Activated CD8-positive, alpha-beta T cell treated with anti-CD3 and anti-CD28 coated beads, Interleukin-2, amount 10 ng/mL, durations not matched to agents 7 days and 5 days (primary cell): ENCODE data around the gene TBC1D5. TPM values are rescaled to one million over a fixed set of nuclear protein-coding genes. Genes with fewer than 3 reads are reported as not detected.

Experiments
- ATAC-seq: fragments of 150-1000 bp; cut with Tn5 transposase; one replicate; pipeline ENCODE4 v1.10.0; 2021; ENCODE audit warnings: moderate library complexity
- CTCF ChIA-PET: fragments of 350-600 bp; sonication (Branson Sonifier 250); formaldehyde crosslinking; loops from one replicate; lab custom pipeline; 2021; ENCODE audit warnings: antibody characterized with exemption; lab: Charles Lee
- POLR2A ChIA-PET: fragments of 350-600 bp; sonication (Branson Sonifier 250); formaldehyde crosslinking; loops from one replicate; lab custom pipeline; 2021; ENCODE audit warnings: antibody characterized with exemption; lab: Charles Lee
- DNase-seq: peaks from one replicate; pipeline ENCODE4 v3.0.0-alpha.2; 2020
- H3K27ac Mint-ChIP-seq: one replicate; pipeline ENCODE4 v1.8.0; 2021; ENCODE audit warnings: mild to moderate bottlenecking, mixed read lengths
- H3K27me3 Mint-ChIP-seq: one replicate; pipeline ENCODE4 v1.8.0; 2021; ENCODE audit warnings: low read depth, mixed read lengths
- H3K36me3 Mint-ChIP-seq: one replicate; pipeline ENCODE4 v1.8.0; 2021; ENCODE audit warnings: low read depth, mixed read lengths
- H3K4me1 Mint-ChIP-seq: one replicate; pipeline ENCODE4 v1.8.0; 2021; ENCODE audit warnings: low read depth, mixed read lengths
- H3K4me3 Mint-ChIP-seq: one replicate; pipeline ENCODE4 v1.8.0; 2021; ENCODE audit warnings: mild to moderate bottlenecking, mixed read lengths
- H3K9me3 Mint-ChIP-seq: one replicate; pipeline ENCODE4 v1.8.0; 2022; ENCODE audit warnings: mixed read lengths; ENCODE audit not compliant: insufficient read depth
- total RNA-seq, 2 experiments: library from RNA; stranded (reverse); gene quantifications; one replicate each; pipeline ENCODE4 v1.2.3, GENCODE V29; 2021

Gene TBC1D5
- total RNA-seq, 2 experiments from 2014 or later = 51.2 to 52.8 TPM

DNA sequence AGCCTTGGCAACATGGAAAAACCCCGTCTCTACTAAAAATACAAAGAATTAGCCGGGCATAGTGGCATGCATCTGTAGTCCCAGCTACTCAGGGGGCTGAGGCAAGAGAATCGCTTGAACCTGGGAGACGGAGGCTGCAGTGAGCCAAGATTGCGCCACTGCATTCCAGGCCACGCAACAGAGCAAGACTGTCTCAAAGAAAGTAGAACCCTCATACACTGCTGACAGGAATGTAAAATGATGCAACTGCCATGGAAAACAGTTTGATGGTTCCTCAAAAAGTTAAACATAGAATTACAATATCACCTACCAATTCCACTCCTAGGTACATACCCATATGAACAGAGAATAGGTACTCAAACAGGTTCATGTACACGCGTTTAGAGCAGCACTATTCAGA is 158.9 kb downstream of the TBC1D5 start:
- no peaks in the 10 kb centered on the region for H3K27me3 Mint-ChIP-seq
- peaks cover 6% of the 10 kb centered on the region for H3K4me1 Mint-ChIP-seq
- POLR2A ChIA-PET = no interaction called here
- CTCF ChIA-PET = no interaction called here
- H3K4me3 Mint-ChIP-seq = no peak overlapping the region
- DNase-seq (no peak), ATAC-seq (no peak)
- H3K27ac Mint-ChIP-seq = no peak overlapping the region
- peaks cover 5% of the 10 kb centered on the region for H3K36me3 Mint-ChIP-seq
- no peaks in the 10 kb centered on the region for H3K9me3 Mint-ChIP-seq

DNA sequence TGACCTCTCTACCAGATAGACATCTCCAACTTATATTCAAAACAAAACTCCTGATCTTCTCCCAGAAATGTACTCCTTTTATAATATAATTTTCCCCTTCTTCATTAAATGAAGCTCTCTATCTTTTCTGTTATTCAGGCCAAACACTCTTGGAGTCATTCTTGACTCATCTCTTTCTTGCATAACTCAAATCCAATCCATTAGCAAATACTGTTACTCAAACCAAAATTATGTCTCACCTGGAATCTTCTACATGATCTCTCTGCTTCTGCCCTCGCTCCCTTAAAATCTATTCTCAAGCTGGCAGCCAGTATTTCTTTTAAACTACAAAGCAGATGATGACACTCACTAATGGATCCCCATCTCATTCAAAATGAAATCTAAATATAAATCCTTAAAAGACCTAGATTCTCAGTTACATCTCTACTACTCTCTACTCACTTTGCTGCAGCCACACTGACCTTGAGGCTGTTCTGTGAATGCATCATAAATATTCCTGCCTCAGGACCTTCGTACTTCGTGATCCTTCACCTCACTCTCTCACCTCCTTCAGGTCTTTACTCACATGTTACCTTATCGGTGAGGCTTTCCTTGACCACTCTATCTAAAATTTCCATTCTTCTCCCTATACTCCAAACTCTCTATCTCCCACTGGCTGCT is 160.9 kb downstream of the TBC1D5 start:
- ChIA-PET CTCF (no interaction called here), POLR2A (no interaction called here)
- H3K4me1 Mint-ChIP-seq = peaks cover 6% of the 10 kb centered on the region
- no peak overlapping the region for H3K27ac Mint-ChIP-seq
- no peaks in the 10 kb centered on the region for H3K27me3 Mint-ChIP-seq
- ATAC-seq (no peak), DNase-seq (no peak)
- no peaks in the 10 kb centered on the region for H3K9me3 Mint-ChIP-seq
- no peak overlapping the region for H3K4me3 Mint-ChIP-seq
- H3K36me3 Mint-ChIP-seq = peaks cover 5% of the 10 kb centered on the region

DNA sequence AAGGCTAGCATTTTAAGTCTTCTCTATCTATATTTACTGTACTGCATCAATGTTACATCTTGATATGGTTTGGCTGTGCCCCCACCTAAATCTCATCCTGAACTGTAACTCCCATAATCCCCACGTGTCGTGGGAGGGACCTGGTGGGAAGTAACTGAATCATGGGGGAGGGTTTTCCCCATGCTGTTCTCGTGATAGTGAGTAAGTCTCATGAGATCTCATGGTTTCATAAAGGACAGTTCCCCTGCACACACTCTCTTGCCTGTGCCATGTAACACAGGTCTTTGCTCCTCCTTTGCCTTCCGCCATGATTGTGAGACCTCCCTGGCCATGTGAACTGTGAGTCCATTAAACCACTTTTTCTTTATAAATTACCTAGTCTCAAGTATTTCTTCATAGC is 161.5 kb downstream of the TBC1D5 start:
- no peak overlapping the region for H3K4me3 Mint-ChIP-seq
- POLR2A ChIA-PET = no interaction called here
- CTCF ChIA-PET = no interaction called here
- no peaks in the 10 kb centered on the region for H3K27me3 Mint-ChIP-seq
- H3K9me3 Mint-ChIP-seq = no peaks in the 10 kb centered on the region
- H3K27ac Mint-ChIP-seq = no peak overlapping the region
- H3K4me1 Mint-ChIP-seq = peaks cover 4% of the 10 kb centered on the region
- DNase-seq (no peak), ATAC-seq (no peak)
- peaks cover 5% of the 10 kb centered on the region for H3K36me3 Mint-ChIP-seq

DNA sequence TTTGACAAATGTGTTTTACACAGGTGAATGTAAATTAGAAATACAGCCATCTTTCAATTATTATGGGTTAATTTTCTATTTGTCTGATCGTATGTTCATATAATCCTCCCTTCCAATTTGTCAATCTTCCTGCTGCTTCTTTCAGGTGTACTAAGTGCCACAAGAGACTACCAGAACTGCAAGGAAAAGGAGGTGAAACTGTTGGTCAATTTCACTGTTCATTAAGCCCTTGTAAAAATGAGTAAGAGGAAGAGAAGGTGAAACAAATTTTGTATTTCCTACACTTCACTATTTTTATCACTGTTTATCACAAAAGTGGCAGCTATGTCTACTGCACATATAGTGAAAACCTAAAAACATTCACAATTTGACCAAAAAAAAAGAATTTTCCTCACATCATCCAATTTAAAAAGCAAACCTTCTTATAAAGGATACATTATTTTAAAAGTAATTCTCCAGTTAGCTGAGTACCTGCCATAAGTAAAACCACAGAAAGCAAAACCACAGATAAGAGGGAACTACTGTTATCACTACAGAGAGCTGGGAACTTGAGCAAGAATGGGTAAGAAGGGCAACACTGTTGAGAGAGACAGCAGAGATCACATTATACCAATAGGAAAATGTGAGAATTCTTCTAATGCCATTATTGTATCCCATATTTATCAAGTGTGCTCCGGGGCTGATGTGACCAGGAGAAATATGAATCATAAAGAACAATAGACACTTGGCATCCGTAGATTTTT is 163.0 kb downstream of the TBC1D5 start:
- CTCF ChIA-PET = no interaction called here
- H3K4me1 Mint-ChIP-seq = peaks cover 4% of the 10 kb centered on the region
- POLR2A ChIA-PET = interaction anchor here (1.2 kb wide), 1 partner anchor 195 kb away, joined by 5 read pairs; no protein-coding TSS in a partner anchor
- H3K27ac Mint-ChIP-seq = no peak overlapping the region
- DNase-seq = no peak
- H3K36me3 Mint-ChIP-seq = peaks cover 5% of the 10 kb centered on the region
- no peak overlapping the region for H3K4me3 Mint-ChIP-seq
- H3K27me3 Mint-ChIP-seq = no peaks in the 10 kb centered on the region
- H3K9me3 Mint-ChIP-seq = no peaks in the 10 kb centered on the region
- peak; percentile 64 for ATAC-seq

DNA sequence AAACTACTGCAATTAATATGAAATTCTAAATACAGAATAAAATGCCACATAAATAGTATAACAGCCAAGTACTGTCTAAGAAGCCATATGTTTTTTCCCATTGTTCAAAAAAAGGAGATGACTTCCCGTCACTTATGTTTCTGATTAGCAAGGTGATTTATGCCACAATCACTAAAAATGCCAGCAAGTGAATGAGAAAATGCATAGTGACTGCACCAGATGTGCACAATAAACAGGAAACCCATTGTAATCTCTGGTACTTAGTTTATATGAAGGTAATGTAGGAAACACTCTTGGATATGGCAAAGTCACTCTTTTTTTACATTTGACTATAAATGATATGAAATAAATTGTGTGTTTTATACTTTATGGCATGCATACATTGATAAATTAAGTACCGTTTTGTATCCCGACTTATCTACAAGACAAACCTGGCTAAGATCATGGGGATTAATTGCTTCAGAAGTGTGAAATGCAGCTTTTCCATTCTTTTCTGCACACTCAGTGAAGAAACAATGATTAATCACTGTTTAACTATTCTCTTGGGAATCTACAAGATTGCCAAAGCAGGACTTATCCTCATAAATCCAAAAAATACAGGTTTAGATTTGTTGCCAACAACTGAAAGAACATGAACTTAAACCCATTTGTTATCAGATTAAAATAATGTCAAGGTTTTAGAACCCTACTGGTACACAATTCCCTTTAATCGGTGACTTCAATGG is 164.5 kb downstream of the TBC1D5 start:
- no peak overlapping the region for H3K27ac Mint-ChIP-seq
- ATAC-seq (no peak), DNase-seq (no peak)
- no peaks in the 10 kb centered on the region for H3K27me3 Mint-ChIP-seq
- no peaks in the 10 kb centered on the region for H3K9me3 Mint-ChIP-seq
- H3K4me1 Mint-ChIP-seq = peaks cover 10% of the 10 kb centered on the region
- ChIA-PET POLR2A (no interaction called here), CTCF (no interaction called here)
- peaks cover 2% of the 10 kb centered on the region for H3K36me3 Mint-ChIP-seq
- no peak overlapping the region for H3K4me3 Mint-ChIP-seq

DNA sequence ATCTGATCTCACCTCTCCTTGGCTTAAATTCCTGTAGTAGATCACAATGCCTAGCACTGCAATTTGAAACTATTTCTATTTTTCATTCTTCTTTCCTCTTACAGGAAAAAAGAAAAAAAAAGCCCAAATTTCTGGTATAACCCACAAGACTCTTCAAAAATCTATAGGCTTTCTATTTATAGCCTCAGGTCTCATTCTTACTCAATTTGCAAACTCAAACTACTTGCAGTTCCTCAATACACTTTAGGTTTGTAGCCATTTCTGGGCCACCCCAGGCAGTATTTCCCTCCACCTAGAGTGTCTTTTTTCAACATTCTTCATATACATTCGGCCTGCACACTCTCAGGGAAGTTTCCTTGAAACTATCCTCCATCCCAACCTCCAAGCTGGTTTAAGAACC is 169.0 kb downstream of the TBC1D5 start:
- no peak overlapping the region for H3K27ac Mint-ChIP-seq

DNA sequence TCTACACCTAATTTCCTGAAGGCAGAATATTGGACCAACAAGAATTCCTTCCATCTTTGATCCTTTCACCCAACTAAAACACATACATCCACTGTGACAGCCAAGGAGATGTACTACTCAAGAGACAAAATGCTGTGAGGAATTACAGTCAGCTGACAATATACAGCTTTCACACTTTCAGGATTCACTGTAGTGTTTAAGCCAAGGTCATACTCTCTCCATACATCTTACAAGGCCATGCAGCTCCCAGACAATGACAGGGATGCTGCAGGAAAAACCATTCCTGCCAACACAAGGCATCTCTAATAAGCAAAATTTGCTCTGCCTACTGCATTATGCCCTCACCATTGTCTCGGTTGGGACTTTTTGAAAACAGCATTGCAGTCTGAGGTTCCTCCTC is 170.7 kb downstream of the TBC1D5 start:
- Mint-ChIP-seq H3K36me3 (no peaks in the 10 kb centered on the region), H3K27ac (no peak overlapping the region), H3K27me3 (no peaks in the 10 kb centered on the region), H3K9me3 (no peaks in the 10 kb centered on the region), H3K4me1 (peaks cover 8% of the 10 kb centered on the region), H3K4me3 (no peak overlapping the region)
- DNase-seq = no peak
- ATAC-seq = no peak
- ChIA-PET CTCF (no interaction called here), POLR2A (no interaction called here)

More for the DNA sequence above, 169.0 kb downstream of the TBC1D5 start:
- ATAC-seq (no peak), DNase-seq (no peak)
- POLR2A ChIA-PET = no interaction called here
- Mint-ChIP-seq H3K4me3 (no peak overlapping the region), H3K9me3 (no peaks in the 10 kb centered on the region), H3K36me3 (no peaks in the 10 kb centered on the region), H3K4me1 (peaks cover 8% of the 10 kb centered on the region), H3K27me3 (no peaks in the 10 kb centered on the region)
- CTCF ChIA-PET = no interaction called here

DNA sequence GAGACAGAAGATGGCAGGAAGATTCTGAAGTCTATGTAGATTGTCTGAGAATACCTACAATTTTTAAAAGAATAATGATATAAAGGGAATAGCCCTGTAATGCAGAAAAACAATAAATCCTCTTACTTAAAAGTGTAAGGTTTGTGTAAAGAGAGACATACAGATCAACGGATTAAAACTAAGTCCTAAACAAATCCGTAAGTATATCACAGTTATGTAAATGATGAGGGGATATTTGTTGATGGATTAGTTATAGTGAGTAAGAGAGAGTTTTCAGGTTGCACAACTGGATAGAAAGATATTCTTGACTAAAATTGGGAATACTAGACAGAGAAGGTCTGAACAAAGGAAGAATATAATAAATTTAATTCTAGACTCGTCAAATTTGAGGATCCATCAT is 179.6 kb downstream of the TBC1D5 start:
- CTCF ChIA-PET = no interaction called here
- DNase-seq (no peak), ATAC-seq (no peak)
- POLR2A ChIA-PET = no interaction called here
- H3K4me1 Mint-ChIP-seq = no peaks in the 10 kb centered on the region
- H3K27me3 Mint-ChIP-seq = no peaks in the 10 kb centered on the region
- no peaks in the 10 kb centered on the region for H3K36me3 Mint-ChIP-seq
- no peaks in the 10 kb centered on the region for H3K9me3 Mint-ChIP-seq
- no peak overlapping the region for H3K4me3 Mint-ChIP-seq
- H3K27ac Mint-ChIP-seq = no peak overlapping the region

DNA sequence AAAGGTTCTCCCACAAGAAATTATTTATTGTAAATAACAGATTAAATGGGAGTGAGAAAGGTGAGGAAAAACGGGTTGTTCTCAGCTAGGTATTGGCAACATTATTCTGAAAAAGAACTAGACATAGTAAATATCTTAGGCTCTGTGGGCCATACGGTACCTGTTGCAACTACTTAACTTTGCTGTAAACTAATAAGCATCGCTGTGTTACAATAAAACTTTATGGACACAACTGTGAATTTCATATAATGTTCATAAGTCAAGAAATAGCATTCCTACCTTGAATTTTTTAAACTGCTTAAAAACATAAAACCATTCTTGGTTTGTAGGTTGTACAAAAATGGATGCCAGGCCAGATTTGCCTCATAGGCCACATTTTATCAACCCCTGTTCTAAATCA is 183.9 kb downstream of the TBC1D5 start:
- peaks cover 2% of the 10 kb centered on the region for H3K36me3 Mint-ChIP-seq
- H3K27ac Mint-ChIP-seq = no peak overlapping the region
- POLR2A ChIA-PET = no interaction called here
- CTCF ChIA-PET = no interaction called here
- ATAC-seq = no peak
- H3K4me3 Mint-ChIP-seq = no peak overlapping the region
- DNase-seq = no peak
- no peaks in the 10 kb centered on the region for H3K27me3 Mint-ChIP-seq
- H3K4me1 Mint-ChIP-seq = no peaks in the 10 kb centered on the region
- no peaks in the 10 kb centered on the region for H3K9me3 Mint-ChIP-seq

DNA sequence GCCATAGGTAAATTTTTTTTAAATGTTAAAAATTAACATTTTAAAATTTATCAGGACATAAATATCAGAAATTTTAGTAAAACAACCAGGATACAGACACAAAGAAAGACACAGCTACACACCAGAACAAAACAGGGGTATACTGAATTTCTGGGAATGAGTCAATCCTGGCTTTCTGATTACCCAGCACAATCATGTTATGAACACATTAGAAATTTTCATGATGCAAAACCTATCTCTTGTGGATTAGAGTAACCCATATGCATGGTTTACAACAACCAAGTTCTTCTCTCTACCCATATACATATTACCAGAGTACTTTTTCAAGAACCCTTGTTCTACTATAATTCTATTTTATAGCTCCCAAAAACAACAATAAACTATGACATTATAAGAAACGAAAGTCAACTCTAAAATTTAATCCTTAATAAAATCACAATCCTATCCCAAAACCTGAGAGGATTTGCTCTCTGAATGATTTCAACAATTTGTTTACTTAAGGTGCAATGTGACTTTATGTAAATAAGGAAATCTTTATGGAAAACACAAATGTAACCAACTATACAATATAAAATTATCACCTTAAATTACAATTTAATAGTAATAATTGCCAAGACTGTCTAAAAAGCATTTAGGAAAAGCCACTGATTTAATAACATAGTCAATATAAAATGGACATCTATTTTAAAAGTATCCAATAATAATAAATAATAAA is 184.5 kb downstream of the TBC1D5 start:
- ChIA-PET CTCF (no interaction called here), POLR2A (no interaction called here)
- no peaks in the 10 kb centered on the region for H3K9me3 Mint-ChIP-seq
- no peaks in the 10 kb centered on the region for H3K4me1 Mint-ChIP-seq
- H3K36me3 Mint-ChIP-seq = peaks cover 2% of the 10 kb centered on the region
- no peak overlapping the region for H3K27ac Mint-ChIP-seq
- no peaks in the 10 kb centered on the region for H3K27me3 Mint-ChIP-seq
- H3K4me3 Mint-ChIP-seq = no peak overlapping the region
- no peak for ATAC-seq
- no peak for DNase-seq

DNA sequence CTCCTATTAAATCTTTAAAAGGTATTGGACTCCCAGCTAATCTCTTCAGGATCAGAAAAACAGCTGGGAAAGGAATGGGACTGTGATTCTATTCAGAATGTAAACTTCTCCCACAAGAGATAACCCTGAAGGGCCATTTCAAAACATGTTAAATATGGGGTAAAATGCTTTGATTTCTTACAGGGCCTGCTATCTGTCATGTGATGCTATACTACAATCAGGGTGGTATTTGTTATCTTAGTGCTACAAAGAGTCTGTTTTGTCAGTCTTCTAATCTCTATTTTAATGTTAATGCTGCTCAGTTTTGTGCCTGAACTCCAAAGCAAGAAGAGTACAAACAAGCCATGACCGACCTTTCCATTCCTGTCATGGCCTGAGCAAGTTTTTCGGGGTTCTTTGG is 186.9 kb downstream of the TBC1D5 start:
- H3K4me3 Mint-ChIP-seq = no peak overlapping the region

DNA sequence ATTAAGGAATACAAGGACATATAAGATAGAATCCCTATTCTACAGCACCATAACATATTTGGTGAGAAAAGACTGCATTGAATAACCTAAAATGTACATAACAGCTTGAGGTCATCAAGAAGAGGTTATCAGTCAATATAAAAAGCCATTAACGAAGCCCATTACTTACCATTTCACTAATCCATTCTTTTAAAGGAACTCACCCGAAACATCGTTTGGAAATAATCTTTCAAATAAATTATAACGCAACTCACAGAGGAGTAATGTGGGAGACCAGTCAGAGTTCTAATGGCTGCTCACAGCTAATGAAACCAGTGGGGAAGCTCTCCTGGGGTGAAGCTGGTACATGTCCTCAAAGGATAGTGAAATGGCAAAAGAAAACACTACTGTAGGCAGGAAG is 188.4 kb downstream of the TBC1D5 start:
- no peak for DNase-seq
- ATAC-seq = no peak
- Mint-ChIP-seq H3K27me3 (no peaks in the 10 kb centered on the region), H3K9me3 (no peaks in the 10 kb centered on the region), H3K36me3 (peaks cover 2% of the 10 kb centered on the region), H3K27ac (no peak overlapping the region), H3K4me1 (no peaks in the 10 kb centered on the region), H3K4me3 (no peak overlapping the region)
- CTCF ChIA-PET = no interaction called here
- POLR2A ChIA-PET = no interaction called here

More for the DNA sequence above, 186.9 kb downstream of the TBC1D5 start:
- H3K9me3 Mint-ChIP-seq = no peaks in the 10 kb centered on the region
- no peak overlapping the region for H3K27ac Mint-ChIP-seq
- no peaks in the 10 kb centered on the region for H3K27me3 Mint-ChIP-seq
- no peak for DNase-seq
- ChIA-PET CTCF (no interaction called here), POLR2A (no interaction called here)
- no peak for ATAC-seq
- peaks cover 2% of the 10 kb centered on the region for H3K36me3 Mint-ChIP-seq
- H3K4me1 Mint-ChIP-seq = no peaks in the 10 kb centered on the region
